GM19438 (cell line): ENCODE results near the gene ARL6IP6.

Experiments used
- ATAC-seq: cut with Tn5 transposase; IDR thresholded peaks from one replicate; pipeline ENCODE4 v1.9.1; 2021; ENCODE audit warnings: low read depth; ENCODE audit not compliant: unreplicated experiment

The ARL6IP6 gene

DNA sequence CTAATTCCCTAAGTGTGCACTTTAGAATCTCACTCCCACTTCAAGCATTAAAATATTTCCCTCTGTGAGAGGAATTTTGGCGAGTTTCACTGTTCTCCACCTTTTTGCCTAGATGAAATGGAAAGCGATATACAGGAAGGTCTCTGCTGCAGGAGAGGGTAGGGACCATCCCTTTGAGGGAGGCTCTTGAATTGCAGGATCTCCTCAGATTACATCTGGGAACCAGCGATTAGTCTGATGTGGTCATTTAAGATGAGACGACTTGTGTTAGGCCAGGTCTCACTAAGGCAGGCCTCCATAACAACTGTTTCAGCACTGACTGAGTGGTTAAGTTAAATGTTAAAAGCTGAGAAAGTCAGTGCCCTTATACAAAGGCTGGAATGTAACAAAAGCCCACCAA is 74.6 kb downstream of the ARL6IP6 start:
- no peak for ATAC-seq

DNA sequence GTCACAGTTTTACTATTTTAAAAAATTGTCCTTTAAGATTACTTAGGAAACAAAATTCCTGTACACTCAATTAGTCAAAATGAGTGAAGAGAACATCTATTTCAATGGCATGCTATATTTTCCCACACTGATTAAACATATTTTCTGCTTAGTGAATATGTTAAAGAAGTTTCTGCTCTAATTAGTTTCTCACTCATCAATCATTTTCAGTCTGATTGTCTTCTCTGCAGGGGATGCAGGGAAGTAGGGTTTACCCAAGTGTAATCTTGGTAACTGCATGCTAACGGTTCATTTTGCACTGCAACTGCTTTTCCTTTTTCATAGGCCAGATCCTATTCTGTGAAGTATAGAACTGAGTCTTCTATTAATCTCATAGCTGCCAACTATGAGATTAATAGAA is 78.5 kb downstream of the ARL6IP6 start:
- ATAC-seq: no peak

DNA sequence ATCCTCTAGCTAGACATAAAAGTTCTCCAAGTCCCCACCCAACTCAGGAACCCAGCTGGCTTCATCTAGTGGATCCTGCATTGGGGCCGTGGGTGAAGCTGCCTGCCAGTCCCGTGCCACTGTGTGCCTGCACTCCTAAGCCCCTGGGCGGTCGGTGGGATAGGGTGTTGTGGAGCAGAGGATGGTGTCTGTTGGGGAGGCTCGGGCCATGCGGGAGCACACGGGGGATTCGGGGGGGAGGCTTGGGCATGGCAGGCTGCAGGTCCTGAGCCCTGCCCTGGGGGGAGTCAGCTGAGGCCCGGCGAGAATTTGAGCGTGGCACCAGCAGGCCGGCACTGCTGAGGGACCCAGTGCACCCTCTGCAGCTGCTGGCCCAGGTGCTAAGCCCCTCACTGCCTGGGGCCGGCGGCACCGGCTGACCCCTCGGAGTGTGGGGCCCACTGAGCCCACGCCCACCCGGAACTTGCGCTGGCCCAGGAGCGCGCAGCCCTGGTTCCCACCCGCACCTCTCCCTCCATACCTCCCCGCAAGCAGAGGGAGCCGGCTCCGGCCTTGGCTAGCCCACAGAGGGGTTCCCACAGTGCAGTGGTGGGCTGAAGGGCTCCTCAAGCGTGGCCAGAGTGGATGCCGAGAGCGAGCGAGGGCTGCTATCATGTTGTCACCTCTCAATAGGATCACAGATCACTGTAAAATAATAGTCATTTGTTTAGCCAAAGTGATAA is 86.4 kb downstream of the ARL6IP6 start:
- no peak for ATAC-seq

DNA sequence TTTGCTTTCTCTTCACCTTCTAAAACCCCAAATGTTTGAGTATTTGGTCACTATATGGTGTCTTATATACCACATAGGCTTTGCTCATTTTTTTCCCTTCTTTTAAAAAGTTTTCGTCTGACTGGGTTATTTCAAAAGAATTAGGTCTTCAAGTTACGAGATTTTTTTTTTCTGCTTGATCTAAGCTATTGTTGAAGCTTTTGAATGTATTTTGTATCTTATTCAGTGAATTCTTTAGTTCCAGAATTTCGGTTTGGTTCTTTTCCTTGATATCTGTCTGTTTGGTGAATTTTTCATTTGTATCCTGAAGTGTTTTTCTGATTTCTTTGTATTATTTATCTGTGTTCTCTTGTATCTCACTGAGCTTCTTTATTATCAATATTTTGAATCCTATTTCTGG is 93.5 kb downstream of the ARL6IP6 start:
- no peak for ATAC-seq
